H1 (cell line): ENCODE data around the gene YPEL2. TPM values are rescaled to one million over a fixed set of nuclear protein-coding genes. Genes with fewer than 3 reads are reported as not detected.

Experiments
- CTCF ChIA-PET: fragments of 300-600 bp; sonication (Branson Sonifier 250); formaldehyde crosslinking; loops from one replicate; lab custom pipeline; 2021; ENCODE audit not compliant: partially characterized antibody; lab: Charles Lee
- POLR2A ChIA-PET: fragments of 300-600 bp; sonication (Branson Sonifier 250); formaldehyde crosslinking; loops from one replicate; lab custom pipeline; 2021; ENCODE audit warnings: inconsistent platforms; ENCODE audit not compliant: partially characterized antibody; lab: Charles Lee
- DNase-seq, 2 experiments: peaks; one replicate each; pipeline versions ENCODE4 v3.0.0 to v3.0.0-alpha.2; 2010 to 2022; ENCODE audit warnings: low spot score in 2 of 2, low read depth in 1 of 2, mixed read lengths in 1 of 2
- FAIRE-seq: peaks from 2 replicates; lab custom pipeline; 2011; peaks lifted over from hg19 to GRCh38; lab: Jason Lieb, UNC
- H2AFZ ChIP-seq: 2 replicates; pipeline ENCODE4 v1.8.1; 2012; ENCODE audit warnings: low read length, inconsistent platforms
- H2AK5ac ChIP-seq: 2 replicates; pipeline ENCODE4 v1.6.1; 2013; ENCODE audit warnings: low read depth, low read length
- H2BK120ac ChIP-seq: replicated peaks from 2 replicates; pipeline ENCODE3; 2013; ENCODE audit warnings: low read depth, low read length, inconsistent platforms
- H2BK12ac ChIP-seq: 2 replicates; pipeline ENCODE4 v1.6.1; 2013; ENCODE audit warnings: low read depth, low read length
- H2BK15ac ChIP-seq: 2 replicates; pipeline ENCODE4 v1.6.1; 2013; ENCODE audit warnings: low read length
- H2BK20ac ChIP-seq: 2 replicates; pipeline ENCODE4 v1.6.1; 2013; ENCODE audit warnings: low read length
- H2BK5ac ChIP-seq: 2 replicates; pipeline ENCODE4 v1.6.1; 2013; ENCODE audit warnings: low read depth, low read length
- H3K14ac ChIP-seq: 2 replicates; pipeline ENCODE4 v1.6.1; 2013; ENCODE audit warnings: inconsistent platforms; ENCODE audit not compliant: insufficient read length
- H3K18ac ChIP-seq: 2 replicates; pipeline ENCODE4 v1.6.1; 2013; ENCODE audit warnings: low read length; ENCODE audit errors: extremely low read depth
- H3K23ac ChIP-seq: 2 replicates; pipeline ENCODE4 v1.6.1; 2013; ENCODE audit warnings: inconsistent platforms; ENCODE audit not compliant: insufficient read length
- H3K23me2 ChIP-seq: 2 replicates; pipeline ENCODE4 v1.6.1; 2013; ENCODE audit warnings: low read depth, low read length
- H3K27ac ChIP-seq: 2 replicates; pipeline ENCODE4 v1.6.1; 2011; ENCODE audit warnings: low read depth, low read length, inconsistent platforms
- H3K27me3 ChIP-seq, 4 experiments: replicated peaks in 1 of 4; 1 replicate in 1 of 4; 2 replicates in 3 of 4; pipeline versions ENCODE4 v1.6.1 to v1.8.1; 2011 to 2013; ENCODE audit warnings: low read length in 3 of 4, mild to moderate bottlenecking in 3 of 4, inconsistent platforms in 2 of 4, mixed read lengths in 2 of 4, moderate library complexity in 1 of 4; ENCODE audit not compliant: control insufficient read depth in 3 of 4, insufficient read depth in 3 of 4; ENCODE audit errors: extremely low read depth in 1 of 4
- H3K36me3 ChIP-seq, 4 experiments: 2 replicates each; pipeline versions ENCODE4 v1.6.1 to v1.8.1; 2011 to 2013; ENCODE audit warnings: mild to moderate bottlenecking in 4 of 4, low read length in 3 of 4, moderate library complexity in 2 of 4, control low read depth in 1 of 4, inconsistent platforms in 1 of 4; ENCODE audit not compliant: insufficient read depth in 4 of 4, control insufficient read depth in 2 of 4
- H3K4ac ChIP-seq: replicated peaks from 2 replicates; pipeline ENCODE3; 2013; ENCODE audit warnings: low read length, low read depth, mixed read lengths, inconsistent platforms; ENCODE audit not compliant: insufficient read length
- H3K4me1 ChIP-seq, 4 experiments: replicated peaks in 1 of 4; 1 replicate in 1 of 4; 2 replicates in 3 of 4; pipeline versions ENCODE4 v1.6.1 to v1.8.1; 2011 to 2013; ENCODE audit warnings: low read length in 3 of 4, inconsistent platforms in 2 of 4, mixed read lengths in 1 of 4; ENCODE audit not compliant: insufficient read depth in 4 of 4, control insufficient read depth in 3 of 4
- H3K4me2 ChIP-seq, 2 experiments: 2 replicates each; pipeline versions ENCODE4 v1.6.1 to v1.8.1; 2011 to 2013; ENCODE audit warnings: low read depth in 2 of 2, low read length in 2 of 2, control low read depth in 1 of 2, inconsistent platforms in 1 of 2, mild to moderate bottlenecking in 1 of 2; ENCODE audit not compliant: insufficient read depth in 1 of 2
- H3K4me3 ChIP-seq, 4 experiments: fragments of 200-600, 300-600 bp in 1 of 4; sonication (generic), shearing (Covaris generic), sonication (Bioruptor Twin) in 1 of 4; 2 replicates each; pipeline versions ENCODE4 v1.5.1 to v1.8.1; 2011 to 2016; ENCODE audit warnings: low read length in 4 of 4, low read depth in 3 of 4, control low read depth in 2 of 4, inconsistent platforms in 2 of 4, mild to moderate bottlenecking in 2 of 4, mixed read lengths in 1 of 4, moderate library complexity in 1 of 4; ENCODE audit not compliant: insufficient read depth in 2 of 4; ENCODE audit errors: extremely low read depth in 1 of 4
- H3K56ac ChIP-seq: replicated peaks from 2 replicates; pipeline ENCODE3; 2013; ENCODE audit warnings: low read depth, mild to moderate bottlenecking, mixed read lengths, low read length, inconsistent platforms; ENCODE audit not compliant: insufficient read length
- H3K79me1 ChIP-seq: 2 replicates; pipeline ENCODE4 v1.6.1; 2013; ENCODE audit warnings: low read depth, low read length, control low read depth
- H3K79me2 ChIP-seq, 2 experiments: 2 replicates each; pipeline versions ENCODE4 v1.6.1 to v1.8.1; 2012 to 2013; ENCODE audit warnings: low read length in 2 of 2, mild to moderate bottlenecking in 2 of 2, inconsistent platforms in 1 of 2; ENCODE audit not compliant: insufficient read depth in 2 of 2, control insufficient read depth in 1 of 2
- H3K9ac ChIP-seq, 4 experiments: replicated peaks in 1 of 4; 1 replicate in 1 of 4; 2 replicates in 3 of 4; pipeline versions ENCODE4 v1.6.1 to v1.8.1; 2011 to 2013; ENCODE audit warnings: low read depth in 3 of 4, low read length in 3 of 4, control low read depth in 2 of 4, mild to moderate bottlenecking in 2 of 4, moderate library complexity in 2 of 4, inconsistent platforms in 1 of 4; ENCODE audit errors: extremely low read depth in 1 of 4
- H3K9me3 ChIP-seq, 2 experiments: 2 replicates each; pipeline versions ENCODE4 v1.6.1 to v1.8.1; 2012 to 2013; ENCODE audit warnings: mild to moderate bottlenecking in 2 of 2, moderate library complexity in 2 of 2, control low read depth in 1 of 2, inconsistent platforms in 1 of 2, low read depth in 1 of 2, low read length in 1 of 2, mixed read lengths in 1 of 2; ENCODE audit not compliant: insufficient read depth in 2 of 2
- H4K20me1 ChIP-seq, 2 experiments: replicated peaks in 1 of 2; 2 replicates each; pipeline versions ENCODE3 to v1.8.1; 2011 to 2013; ENCODE audit warnings: inconsistent platforms in 2 of 2, low read length in 2 of 2, mild to moderate bottlenecking in 1 of 2; ENCODE audit not compliant: insufficient read depth in 2 of 2, control insufficient read depth in 1 of 2
- H4K5ac ChIP-seq: 2 replicates; pipeline ENCODE4 v1.6.1; 2013; ENCODE audit warnings: low read length, low read depth, mixed read lengths, inconsistent platforms; ENCODE audit not compliant: insufficient read length
- H4K8ac ChIP-seq: 2 replicates; pipeline ENCODE4 v1.8.0; 2013; ENCODE audit warnings: mild to moderate bottlenecking, moderate library complexity, low read length, inconsistent platforms; ENCODE audit not compliant: insufficient read depth; ENCODE audit errors: extremely low read depth
- H4K91ac ChIP-seq: replicated peaks from 2 replicates; pipeline ENCODE3; 2013; ENCODE audit warnings: low read length, mixed read lengths, inconsistent platforms; ENCODE audit not compliant: insufficient read length
- CHD1 ChIP-seq: IDR thresholded peaks from 2 replicates; pipeline ENCODE4 v1.6.1; 2012; ENCODE audit warnings: low read depth, low read length, improper control_type of control experiment
- GABPA ChIP-seq: IDR thresholded peaks from 2 replicates; pipeline ENCODE4 v1.6.1; 2011; ENCODE audit warnings: mild to moderate bottlenecking, low read length, moderate library complexity, borderline replicate concordance; ENCODE audit not compliant: insufficient read depth
- JUN ChIP-seq: IDR thresholded peaks from 2 replicates; pipeline ENCODE4 v1.6.1; 2011; ENCODE audit warnings: low read depth, mild to moderate bottlenecking, improper control_type of control experiment, low read length
- KDM1A ChIP-seq: fragments of 200-600, 300-600 bp; sonication (generic); IDR thresholded peaks from 2 replicates; pipeline ENCODE4 v1.7.1; 2016; ENCODE audit warnings: mild to moderate bottlenecking, low read length, borderline replicate concordance
- KDM5A ChIP-seq: fragments of 200-600 bp; IDR thresholded peaks from 2 replicates; pipeline ENCODE4 v1.7.1; 2012; ENCODE audit warnings: mild to moderate bottlenecking, low read length, inconsistent platforms, mixed read lengths
- POLR2A ChIP-seq, 2 experiments: IDR thresholded peaks; 1 replicate in 1 of 2; 2 replicates in 1 of 2; pipeline ENCODE4 v1.6.1; 2011; ENCODE audit warnings: low read depth in 2 of 2, low read length in 2 of 2, mild to moderate bottlenecking in 2 of 2; ENCODE audit errors: control extremely low read depth in 1 of 2
- POLR2AphosphoS5 ChIP-seq: IDR thresholded peaks from 2 replicates; pipeline ENCODE4 v1.6.1; 2011; ENCODE audit warnings: low read depth, low read length
- SAP30 ChIP-seq: fragments of 300-600 bp; sonication (generic); IDR thresholded peaks from 2 replicates; pipeline ENCODE4 v1.7.1; 2012; ENCODE audit warnings: low read length, moderate library complexity, mild to moderate bottlenecking, inconsistent platforms; ENCODE audit not compliant: insufficient read depth, insufficient replicate concordance
- TAF1 ChIP-seq: IDR thresholded peaks from 2 replicates; pipeline ENCODE4 v1.6.1; 2011; ENCODE audit warnings: mild to moderate bottlenecking, low read depth, low read length
- WGBS, 2 experiments: shearing (Covaris generic) in 1 of 2; methylation state at CpG; one replicate each; pipeline versions ENCODE4 v1.1.6 to v1.1.7; 2013 to 2015; ENCODE audit warnings: low lambda C conversion rate in 2 of 2, mixed read lengths in 2 of 2, inconsistent platforms in 1 of 2, low coverage in 1 of 2, missing lambda C conversion rate in 1 of 2; ENCODE audit not compliant: insufficient replicate concordance in 2 of 2, insufficient coverage in 1 of 2, insufficient read length in 1 of 2; ENCODE audit errors: extremely low coverage in 1 of 2, missing lambda C conversion rate in 1 of 2; 5-methylcytosine and 5-hydroxymethylcytosine counted together
- polyA plus RNA-seq, 7 experiments: library from polyadenylated mRNA; depleted of rRNA in 3 of 7; stranded (reverse) in 5 of 7; unstranded in 2 of 7; fragments of >200 nt in 5 of 7; fragments of 200-250 nt in 2 of 7; gene quantifications; 1 replicate in 5 of 7; 2 replicates in 1 of 7; 4 replicates in 1 of 7; pipeline versions ENCODE4 v1.2.1 to v1.2.3, GENCODE V29; 2011 to 2013; ENCODE audit warnings: missing spikeins in 2 of 7, mixed read lengths in 2 of 7
- total RNA-seq: library from RNA; stranded (reverse); fragmentation: NEBNext Ultra II Directional; extraction: Animal tissue kit (Norgen Biotek cat#: 25700); gene quantifications from 2 replicates; pipeline ENCODE4 v1.2.1, GENCODE V29; 2021
- TF ChIP-seq, protein P1 (sequence below): IDR thresholded peaks from 2 replicates; pipeline ENCODE4 v1.6.1; 2011; ENCODE audit warnings: low read depth, mild to moderate bottlenecking, low read length; ENCODE audit not compliant: insufficient read depth

YPEL2 gene
- total and polyA plus RNA-seq, 2 of the 8 experiments (the other 6 are each of a cell fraction or from before 2014, with no cell fraction given) = 1.6 to 3.5 TPM

DNA sequence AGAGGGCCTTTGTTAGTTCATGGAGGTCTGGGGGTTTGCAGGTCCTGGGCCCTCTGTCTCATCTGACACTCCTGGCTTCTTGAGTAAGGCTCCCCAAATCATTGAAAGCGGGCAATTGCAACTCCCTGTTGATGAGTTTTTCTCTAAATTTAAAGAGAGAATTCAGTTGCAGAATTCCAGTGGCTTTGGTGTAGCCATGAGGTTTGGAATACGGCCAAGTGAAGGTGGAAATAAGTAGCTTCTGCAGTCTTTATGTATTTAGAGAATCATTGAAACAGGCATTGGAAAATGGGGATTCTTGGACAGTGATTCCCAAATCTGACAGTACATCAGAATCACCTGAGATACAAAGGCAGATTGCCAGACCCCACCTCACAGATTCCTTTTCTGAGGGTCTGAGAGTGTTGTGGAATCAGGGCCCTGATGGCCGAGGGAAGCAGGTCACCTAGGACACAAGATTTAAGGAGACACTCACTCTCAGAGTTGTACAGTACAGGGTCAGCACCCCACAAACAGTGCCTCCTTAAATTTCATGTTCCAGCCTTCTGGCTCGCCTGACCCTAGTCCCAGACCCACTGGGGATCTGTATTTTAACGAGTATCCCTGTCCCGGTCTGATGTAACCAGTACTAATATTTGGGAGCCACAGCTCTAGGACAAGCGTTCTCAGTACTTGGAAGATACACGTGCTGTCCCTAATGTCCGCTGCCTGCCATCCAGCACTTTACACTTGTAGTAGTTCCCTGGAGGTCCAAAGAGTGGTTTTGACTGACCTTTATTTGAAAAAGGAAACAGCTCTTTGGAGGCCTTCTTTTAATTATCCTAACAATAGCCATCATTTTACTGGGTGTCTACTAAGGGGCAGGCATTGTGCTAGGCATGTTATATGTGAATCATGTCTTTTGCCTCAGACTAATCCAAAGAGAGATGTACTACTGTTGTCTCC, 37.8 kb downstream of the YPEL2 start:
- Histone ChIP-seq H3K23me2 (no peaks in the 10 kb centered on the region), H3K27me3 (no peaks in the 10 kb centered on the region), H2BK5ac (no peak overlapping the region), H4K5ac (no peak overlapping the region), H2BK120ac (no peak overlapping the region)
- 89% methylated on average over 9 of the region's 9 CpGs; no CpG with 5 or more reads in 1 of the 2 experiments for WGBS, 2 experiments
- TF ChIP-seq JUN (no peak), TAF1 (no peak), KDM1A (no peak), POLR2A (IDR thresholded peaks at IDR 0.05; ENCODE audit: control extremely low read depth in 1 of 2, low read depth in 2 of 2, low read length in 2 of 2) (no peak), SAP30 (no peak), POLR2AphosphoS5 (no peak), CHD1 (no peak), GABPA (no peak), KDM5A (no peak)
- TF ChIP-seq, protein P1, sequence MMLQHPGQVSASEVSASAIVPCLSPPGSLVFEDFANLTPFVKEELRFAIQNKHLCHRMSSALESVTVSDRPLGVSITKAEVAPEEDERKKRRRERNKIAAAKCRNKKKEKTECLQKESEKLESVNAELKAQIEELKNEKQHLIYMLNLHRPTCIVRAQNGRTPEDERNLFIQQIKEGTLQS = no peak
- TF ChIP-seq, all 59 proteins: peak for 0
- Histone ChIP-seq H3K4me3 (no peak overlapping the region), H3K4ac (no peak overlapping the region), H3K9ac (no peak overlapping the region), H3K9me3 (no peaks in the 10 kb centered on the region), H3K27ac (no peak overlapping the region), H4K8ac (no peak overlapping the region), H2BK20ac (no peak overlapping the region), H3K4me2 (no peak overlapping the region), H3K18ac (no peak overlapping the region), H2AK5ac (no peak overlapping the region), H3K4me1 (peaks cover 14 to 38% (median 31%) of the 10 kb centered on the region in 4 experiments), H2BK12ac (no peak overlapping the region), H3K36me3 (no peaks in the 10 kb centered on the region), H2BK15ac (no peak overlapping the region), H2AFZ (no peak overlapping the region), H3K56ac (no peak overlapping the region), H3K79me1 (no peaks in the 10 kb centered on the region), H3K14ac (no peak overlapping the region), H3K23ac (no peak overlapping the region), H4K91ac (no peak overlapping the region), H4K20me1 (no peaks in the 10 kb centered on the region), H3K79me2 (no peaks in the 10 kb centered on the region)
- FAIRE-seq (no peak), DNase-seq (no peak)
- ChIA-PET POLR2A (no interaction called here), CTCF (interaction anchor here (1.3 to 2.0 kb wide), 4 partner anchors 16 to 72 kb away, joined by 3 to 4 read pairs (median 4); no protein-coding TSS in a partner anchor)
